ENCODE data around the gene CSF1. TPM values are rescaled to one million over a fixed set of nuclear protein-coding genes. Genes with fewer than 3 reads are reported as not detected.

The CSF1 gene
- total and polyA plus RNA-seq, 2 of the 13 experiments (the other 11 are each of a cell fraction or from before 2014, with no cell fraction given), result 4.6 to 13.3 TPM

DNA sequence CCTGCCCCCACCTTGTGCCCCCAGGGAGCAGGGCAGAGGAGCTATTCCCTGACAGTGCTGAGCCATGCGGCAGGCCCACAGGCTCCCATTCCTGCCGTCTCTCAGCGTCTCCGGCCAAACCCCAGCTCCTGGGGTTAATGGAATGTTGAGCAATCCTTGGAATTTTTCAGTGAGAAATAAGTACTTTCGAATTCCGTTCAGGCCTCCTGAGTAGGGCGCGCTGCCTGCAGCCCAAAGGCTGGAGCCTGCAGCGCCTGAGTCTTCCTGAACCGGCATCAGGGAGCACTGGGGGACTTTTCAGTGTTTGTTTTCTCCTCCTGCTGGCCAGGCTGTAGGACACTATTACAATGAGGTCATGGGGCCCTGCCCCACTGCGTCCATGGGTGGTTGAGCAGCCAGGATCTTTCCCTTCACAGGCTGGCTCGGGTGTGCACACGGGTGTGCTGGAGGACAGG, 33.3 kb upstream of the CSF1 start (continued):
- TF ChIP-seq ARNT (IDR thresholded peaks at IDR 0.05) (no peak), MTF1 (CRISPR knock-in tag; IDR thresholded peaks at IDR 0.05) (no peak), HOXA5 (CRISPR knock-in tag; IDR thresholded peaks at IDR 0.05) (no peak), SP1 (IDR thresholded peaks at IDR 0.05) (no peak), SP1 (CRISPR knock-in tag; IDR thresholded peaks at IDR 0.05) (no peak), HNRNPH1 (optimal IDR thresholded peaks at IDR 0.05; ENCODE audit: low read depth, low read length) (no peak), ZNF343 (CRISPR knock-in tag; IDR thresholded peaks at IDR 0.05) (no peak), POLR2G (IDR thresholded peaks at IDR 0.05; ENCODE audit: low read depth, low read length) (0 out of 2 replicates have a peak, but pooled peaks have one; percentile 34), NFIC (IDR thresholded peaks at IDR 0.05; ENCODE audit: low read length) (no peak), ETV5 (CRISPR knock-in tag; IDR thresholded peaks at IDR 0.05; ENCODE audit: borderline replicate concordance) (no peak), MTF2 (CRISPR knock-in tag; IDR thresholded peaks at IDR 0.05; ENCODE audit: borderline replicate concordance) (no peak), ATF7 (IDR thresholded peaks at IDR 0.05) (peak; percentile 60), ATF7 (CRISPR knock-in tag; IDR thresholded peaks at IDR 0.05) (peak; percentile 83), MLLT10 (CRISPR knock-in tag; IDR thresholded peaks at IDR 0.05) (no peak), KAT8 (CRISPR knock-in tag; IDR thresholded peaks at IDR 0.05) (peak; percentile 65; the same call in 1 of the 2 replicates), FOXK1 (CRISPR knock-in tag; IDR thresholded peaks at IDR 0.05; ENCODE audit: borderline replicate concordance, low read depth) (no peak), SRY (CRISPR knock-in tag; IDR thresholded peaks at IDR 0.05) (no peak), TSC22D2 (CRISPR knock-in tag; IDR thresholded peaks at IDR 0.05; ENCODE audit: borderline replicate concordance) (no peak), NFKB2 (CRISPR knock-in tag; IDR thresholded peaks at IDR 0.05; ENCODE audit: borderline replicate concordance) (0 out of 2 replicates have a peak, but pooled peaks have one; percentile 31), CENPT (CRISPR knock-in tag; IDR thresholded peaks at IDR 0.05; ENCODE audit: low read depth) (no peak), ZNF329 (CRISPR knock-in tag; IDR thresholded peaks at IDR 0.05; ENCODE audit: low read depth) (peak; percentile 80; the same call in 1 of the 2 replicates), ARID2 (CRISPR knock-in tag; IDR thresholded peaks at IDR 0.05; ENCODE audit: borderline replicate concordance) (no peak), IRF9 (CRISPR knock-in tag; IDR thresholded peaks at IDR 0.05; ENCODE audit: borderline replicate concordance) (no peak)
- TF ChIP-seq, protein P1, sequence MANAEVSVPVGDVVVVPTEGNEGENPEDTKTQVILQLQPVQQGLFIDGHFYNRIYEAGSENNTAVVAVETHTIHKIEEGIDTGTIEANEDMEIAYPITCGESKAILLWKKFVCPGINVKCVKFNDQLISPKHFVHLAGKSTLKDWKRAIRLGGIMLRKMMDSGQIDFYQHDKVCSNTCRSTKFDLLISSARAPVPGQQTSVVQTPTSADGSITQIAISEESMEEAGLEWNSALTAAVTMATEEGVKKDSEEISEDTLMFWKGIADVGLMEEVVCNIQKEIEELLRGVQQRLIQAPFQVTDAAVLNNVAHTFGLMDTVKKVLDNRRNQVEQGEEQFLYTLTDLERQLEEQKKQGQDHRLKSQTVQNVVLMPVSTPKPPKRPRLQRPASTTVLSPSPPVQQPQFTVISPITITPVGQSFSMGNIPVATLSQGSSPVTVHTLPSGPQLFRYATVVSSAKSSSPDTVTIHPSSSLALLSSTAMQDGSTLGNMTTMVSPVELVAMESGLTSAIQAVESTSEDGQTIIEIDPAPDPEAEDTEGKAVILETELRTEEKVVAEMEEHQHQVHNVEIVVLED (CRISPR knock-in tag; IDR thresholded peaks at IDR 0.05; ENCODE audit: borderline replicate concordance), result no peak
- TF ChIP-seq, protein P2, sequence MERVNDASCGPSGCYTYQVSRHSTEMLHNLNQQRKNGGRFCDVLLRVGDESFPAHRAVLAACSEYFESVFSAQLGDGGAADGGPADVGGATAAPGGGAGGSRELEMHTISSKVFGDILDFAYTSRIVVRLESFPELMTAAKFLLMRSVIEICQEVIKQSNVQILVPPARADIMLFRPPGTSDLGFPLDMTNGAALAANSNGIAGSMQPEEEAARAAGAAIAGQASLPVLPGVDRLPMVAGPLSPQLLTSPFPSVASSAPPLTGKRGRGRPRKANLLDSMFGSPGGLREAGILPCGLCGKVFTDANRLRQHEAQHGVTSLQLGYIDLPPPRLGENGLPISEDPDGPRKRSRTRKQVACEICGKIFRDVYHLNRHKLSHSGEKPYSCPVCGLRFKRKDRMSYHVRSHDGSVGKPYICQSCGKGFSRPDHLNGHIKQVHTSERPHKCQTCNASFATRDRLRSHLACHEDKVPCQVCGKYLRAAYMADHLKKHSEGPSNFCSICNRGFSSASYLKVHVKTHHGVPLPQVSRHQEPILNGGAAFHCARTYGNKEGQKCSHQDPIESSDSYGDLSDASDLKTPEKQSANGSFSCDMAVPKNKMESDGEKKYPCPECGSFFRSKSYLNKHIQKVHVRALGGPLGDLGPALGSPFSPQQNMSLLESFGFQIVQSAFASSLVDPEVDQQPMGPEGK (CRISPR knock-in tag; IDR thresholded peaks at IDR 0.05), result peak; percentile 20; the same call in 1 of the 2 replicates
- TF ChIP-seq, protein P3, sequence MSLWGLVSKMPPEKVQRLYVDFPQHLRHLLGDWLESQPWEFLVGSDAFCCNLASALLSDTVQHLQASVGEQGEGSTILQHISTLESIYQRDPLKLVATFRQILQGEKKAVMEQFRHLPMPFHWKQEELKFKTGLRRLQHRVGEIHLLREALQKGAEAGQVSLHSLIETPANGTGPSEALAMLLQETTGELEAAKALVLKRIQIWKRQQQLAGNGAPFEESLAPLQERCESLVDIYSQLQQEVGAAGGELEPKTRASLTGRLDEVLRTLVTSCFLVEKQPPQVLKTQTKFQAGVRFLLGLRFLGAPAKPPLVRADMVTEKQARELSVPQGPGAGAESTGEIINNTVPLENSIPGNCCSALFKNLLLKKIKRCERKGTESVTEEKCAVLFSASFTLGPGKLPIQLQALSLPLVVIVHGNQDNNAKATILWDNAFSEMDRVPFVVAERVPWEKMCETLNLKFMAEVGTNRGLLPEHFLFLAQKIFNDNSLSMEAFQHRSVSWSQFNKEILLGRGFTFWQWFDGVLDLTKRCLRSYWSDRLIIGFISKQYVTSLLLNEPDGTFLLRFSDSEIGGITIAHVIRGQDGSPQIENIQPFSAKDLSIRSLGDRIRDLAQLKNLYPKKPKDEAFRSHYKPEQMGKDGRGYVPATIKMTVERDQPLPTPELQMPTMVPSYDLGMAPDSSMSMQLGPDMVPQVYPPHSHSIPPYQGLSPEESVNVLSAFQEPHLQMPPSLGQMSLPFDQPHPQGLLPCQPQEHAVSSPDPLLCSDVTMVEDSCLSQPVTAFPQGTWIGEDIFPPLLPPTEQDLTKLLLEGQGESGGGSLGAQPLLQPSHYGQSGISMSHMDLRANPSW (CRISPR knock-in tag; IDR thresholded peaks at IDR 0.05; ENCODE audit: borderline replicate concordance), result no peak

Measured in HepG2 (cell line).